ENCODE measurements around the gene UROC1.

Gene UROC1

DNA sequence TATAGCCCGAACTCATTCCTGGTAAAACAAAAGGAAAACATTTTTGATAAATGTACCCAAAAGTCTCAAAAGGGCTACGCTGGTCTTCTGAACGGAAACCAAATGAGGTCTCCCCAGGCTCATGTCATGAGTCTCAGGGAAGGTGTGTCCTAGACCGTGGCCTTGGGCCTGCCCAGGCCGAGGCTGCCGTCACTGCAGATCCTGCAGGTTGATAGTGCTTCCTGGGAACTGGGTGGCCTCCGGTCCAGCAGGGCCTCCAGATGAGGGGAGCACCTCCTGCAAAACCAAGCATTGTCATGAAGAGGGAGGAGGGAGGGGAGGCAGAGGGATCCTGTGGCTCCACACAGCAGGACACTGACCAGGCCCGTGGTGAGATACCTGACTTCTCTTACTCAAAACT is 79.4 kb downstream of the UROC1 start:
- DNase-seq: no peak

DNA sequence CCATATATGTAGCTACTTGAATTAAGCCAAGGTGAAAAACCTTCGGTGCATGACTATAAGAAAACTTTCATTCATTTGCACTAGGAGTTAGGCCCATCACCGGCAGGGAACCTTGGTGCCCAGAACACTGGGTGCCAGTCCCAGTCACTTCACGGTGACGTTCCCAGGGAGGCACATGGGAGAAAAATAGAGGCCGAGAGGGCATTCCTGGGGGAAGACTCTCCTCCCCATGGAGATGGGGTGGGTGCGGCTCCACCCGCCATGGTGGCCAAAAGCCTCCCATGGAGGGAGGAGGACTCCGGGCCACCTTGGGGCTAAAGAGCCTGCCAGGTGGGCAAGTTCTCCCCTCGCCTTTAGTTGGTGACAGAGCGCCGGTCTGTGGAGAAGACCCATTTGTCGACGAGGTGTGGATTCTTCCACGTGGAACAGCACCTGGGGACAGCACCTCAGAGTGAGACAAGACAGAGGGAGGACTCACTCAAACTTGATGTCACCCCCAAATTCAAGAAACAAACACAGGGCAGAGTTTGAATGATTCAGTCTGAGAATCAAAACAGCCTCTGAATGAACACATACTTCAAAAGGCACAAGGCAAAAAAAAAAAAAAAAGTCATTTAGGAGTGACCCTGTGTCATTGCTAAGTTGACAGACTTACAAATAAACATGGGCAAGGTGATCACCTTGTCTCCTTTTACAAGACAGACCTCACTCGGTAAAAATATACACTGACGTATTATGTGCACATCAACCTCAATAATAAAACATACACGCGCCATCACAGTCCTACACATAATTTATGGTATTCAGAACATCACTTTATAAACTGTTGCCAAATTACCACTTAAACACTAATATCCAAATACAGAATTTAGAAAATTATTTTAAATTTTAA is 80.5 kb downstream of the UROC1 start:
- no peak for DNase-seq

- DNase-seq: no peak
These were observed 81.9 kb downstream of the UROC1 start for GRCh38 chr3:126435456-126436315.

- DNase-seq: no peak
These were observed 82.6 kb downstream of the UROC1 start for GRCh38 chr3:126434931-126435411.

DNA sequence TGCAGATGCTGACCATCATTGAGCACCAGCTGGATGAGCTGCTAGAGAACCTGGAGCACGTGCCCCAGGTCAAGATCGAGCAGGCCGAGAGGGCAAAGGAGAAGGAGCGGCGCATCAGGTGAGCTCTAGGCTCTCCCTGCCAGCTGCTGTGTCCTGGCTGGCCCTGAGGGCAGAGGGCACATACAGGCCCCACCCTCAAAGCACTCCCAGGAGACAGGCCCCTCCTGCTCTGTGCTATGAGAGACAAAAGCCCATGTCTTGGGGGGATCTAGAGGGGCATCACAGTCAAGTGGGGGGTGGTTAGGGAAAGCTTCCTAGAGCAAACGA is 83.3 kb downstream of the UROC1 start:
- DNase-seq: no peak

DNA sequence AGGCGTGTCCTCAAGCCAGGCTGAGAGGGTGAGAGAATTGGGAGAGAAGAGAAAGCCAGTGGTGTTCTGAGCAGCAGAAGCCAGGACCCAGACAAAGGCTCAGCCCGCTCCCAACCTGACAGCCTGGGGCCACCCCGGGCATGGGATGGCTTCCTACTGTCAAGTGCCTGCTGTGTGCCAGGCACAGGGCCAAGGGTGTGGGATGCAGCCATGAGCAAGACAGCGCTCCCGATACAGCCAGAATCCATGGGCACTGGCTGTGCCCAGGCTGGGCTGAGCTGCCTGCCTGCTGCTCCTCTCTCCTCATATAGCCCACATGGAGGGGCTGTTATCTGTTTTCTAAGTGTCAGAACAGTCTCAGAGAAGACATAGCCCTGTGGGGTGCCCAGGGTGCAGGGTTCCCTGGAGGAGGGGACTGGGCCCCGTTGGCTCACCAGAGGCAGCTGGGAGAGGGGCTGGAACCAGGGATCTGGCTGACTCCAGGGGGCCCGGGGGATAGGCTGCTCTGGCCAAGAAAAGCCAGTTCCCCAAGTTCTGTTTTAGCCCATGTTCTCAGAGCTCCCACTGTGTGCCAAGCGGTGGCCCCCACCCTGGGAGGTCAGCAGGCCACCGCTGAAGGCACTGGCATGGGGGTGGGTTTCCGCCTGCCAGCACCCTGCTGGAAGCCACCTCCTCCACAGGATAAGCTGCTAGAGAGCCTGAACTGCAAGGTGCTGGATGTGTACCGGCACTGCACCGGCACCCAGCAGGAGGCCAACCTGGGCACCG is 83.9 kb downstream of the UROC1 start:
- DNase-seq: no peak

GRCh38 chr3:126433105-126433430 is 84.5 kb downstream of the UROC1 start:
- DNase-seq: no peak

DNA sequence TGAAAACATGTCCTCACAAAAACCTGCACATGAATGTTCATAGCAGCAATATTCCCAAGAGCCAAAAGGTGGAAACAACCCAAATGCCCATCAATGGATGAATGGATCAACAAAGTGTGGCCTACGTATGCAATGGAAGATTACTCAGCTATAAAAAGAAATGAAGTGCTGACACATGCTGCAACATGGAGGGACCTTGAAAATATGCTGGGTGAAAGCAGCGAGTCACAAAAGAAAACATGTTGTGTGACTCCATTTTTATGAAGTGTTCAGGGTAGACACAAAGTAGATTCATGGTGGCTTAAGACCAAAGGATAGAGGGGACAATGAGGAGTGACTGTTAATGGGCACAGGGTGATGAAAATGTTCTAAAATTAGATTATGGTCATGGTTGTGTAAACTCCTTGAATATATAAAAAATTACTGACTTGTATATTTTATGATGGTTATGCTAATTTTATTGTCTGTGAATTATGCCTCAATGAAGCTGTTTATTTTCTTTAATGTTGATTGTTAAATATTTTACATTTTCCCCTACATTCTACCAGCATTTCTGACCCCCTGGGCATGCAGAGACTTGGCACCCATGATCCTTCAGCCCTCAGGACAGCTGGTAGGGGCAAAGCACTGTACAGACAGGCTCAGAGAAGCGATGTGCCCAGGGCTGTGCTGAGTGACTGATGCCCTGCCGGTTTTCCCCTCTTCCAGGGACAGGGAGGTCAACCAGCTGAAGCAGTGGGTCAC is 85.0 kb downstream of the UROC1 start:
- no peak for DNase-seq
